A549 (cell line): ENCODE measurements around the gene CACNA2D4. TPM values are rescaled to one million over a fixed set of nuclear protein-coding genes. Genes with fewer than 3 reads are reported as not detected.

ENCODE experiments used
- ATAC-seq, 2 experiments: fragments of 200-7000 bp in 1 of 2; fragments of >200 bp in 1 of 2; cut with Nextera tagmentation in 1 of 2; cut with Tn5 transposase in 1 of 2; 3 replicates each; pipeline versions ENCODE4 v1.8.0 to v1.9.1; 2018 to 2020; ENCODE audit warnings: mild to moderate bottlenecking in 1 of 2, moderate library complexity in 1 of 2
- CTCF ChIA-PET: fragments of 300-600 bp; sonication (Branson Sonifier 250); formaldehyde crosslinking; extraction: SDS; loops from one replicate; lab custom pipeline; 2021; ENCODE audit warnings: antibody characterized with exemption, inconsistent platforms; lab: Yijun Ruan, JAX
- POLR2A ChIA-PET: fragments of 350-600 bp; formaldehyde crosslinking; extraction: SDS; loops from one replicate; lab custom pipeline; 2021; ENCODE audit warnings: antibody characterized with exemption, inconsistent platforms; lab: Yijun Ruan, JAX
- DNase-seq, 2 experiments: peaks; one replicate each; pipeline versions ENCODE4 v3.0.0 to v3.0.0-alpha.2; 2011 to 2016; ENCODE audit warnings: low read depth in 1 of 2, low spot score in 1 of 2
- FAIRE-seq: peaks from 2 replicates; lab custom pipeline; 2011; peaks lifted over from hg19 to GRCh38; lab: Jason Lieb, UNC
- H3K27ac ChIP-seq, 2 experiments: fragments of >200 bp; sonication (Bioruptor Twin); formaldehyde crosslinking; 3 replicates each; pipeline ENCODE4 v1.5.1; 2016 to 2017
- H3K4me1 ChIP-seq: fragments of >200 bp; sonication (Bioruptor Twin); formaldehyde crosslinking; 3 replicates; pipeline ENCODE4 v1.6.1; 2016
- H3K4me2 ChIP-seq: fragments of >200 bp; sonication (Bioruptor Twin); formaldehyde crosslinking; 3 replicates; pipeline ENCODE4 v1.6.1; 2016
- H3K4me3 ChIP-seq: fragments of >200 bp; sonication (Bioruptor Twin); formaldehyde crosslinking; 3 replicates; pipeline ENCODE4 v1.5.1; 2016
- H3K9me3 ChIP-seq: fragments of >200 bp; sonication (Bioruptor Twin); formaldehyde crosslinking; 3 replicates; pipeline ENCODE4 v1.6.1; 2016
- CBX2 ChIP-seq: fragments of 200-600 bp; sonication (generic); IDR thresholded peaks from 2 replicates; pipeline ENCODE4 v1.6.1; 2016; ENCODE audit warnings: low read depth, mild to moderate bottlenecking, borderline replicate concordance
- CBX8 ChIP-seq: fragments of 200-600 bp; sonication (generic); IDR thresholded peaks from 2 replicates; pipeline ENCODE4 v1.6.1; 2016
- CEBPB ChIP-seq, 2 experiments: fragments of >200 bp in 1 of 2; sonication (Bioruptor Twin) in 1 of 2; formaldehyde crosslinking in 1 of 2; IDR thresholded peaks; 2 replicates each; pipeline ENCODE4 v1.6.1; 2012 to 2016
- CTCF ChIP-seq: fragments of >200 bp; sonication (Bioruptor Twin); formaldehyde crosslinking; IDR thresholded peaks from 3 replicates; pipeline ENCODE4 v1.5.1; 2016
- EHMT2 ChIP-seq: fragments of 200-600 bp; sonication (generic); IDR thresholded peaks from 2 replicates; pipeline ENCODE4 v1.6.1; 2016; ENCODE audit warnings: antibody characterized with exemption, low read depth, mild to moderate bottlenecking, moderate library complexity
- EP300 ChIP-seq, 2 experiments: fragments of >200 bp; sonication (Bioruptor Twin); formaldehyde crosslinking; IDR thresholded peaks; 2 replicates in 1 of 2; 3 replicates in 1 of 2; pipeline ENCODE4 v1.6.1; 2016 to 2017
- ESRRA ChIP-seq: fragments of 150-350 bp; IDR thresholded peaks from 2 replicates; pipeline ENCODE4 v1.6.1; 2014; ENCODE audit warnings: mild to moderate bottlenecking, low read length, borderline replicate concordance
- FOSB ChIP-seq: fragments of 250-450 bp; sonication (Bioruptor Pico); IDR thresholded peaks from 2 replicates; pipeline ENCODE4 v1.5.0; 2020; ENCODE audit warnings: mild to moderate bottlenecking, moderate library complexity
- HOXB13 ChIP-seq: fragments of 250-450 bp; sonication (Bioruptor Pico); IDR thresholded peaks from 2 replicates; pipeline ENCODE4 v1.5.0; 2020; ENCODE audit warnings: low read depth, mild to moderate bottlenecking, moderate library complexity
- HOXB5 ChIP-seq: fragments of 250-450 bp; sonication (Bioruptor Pico); IDR thresholded peaks from 2 replicates; pipeline ENCODE4 v1.5.0; 2020; ENCODE audit warnings: mild to moderate bottlenecking, moderate library complexity
- KDM5A ChIP-seq: fragments of 200-600 bp; sonication (generic); IDR thresholded peaks from 2 replicates; pipeline ENCODE4 v1.6.1; 2016; ENCODE audit warnings: antibody characterized with exemption, mild to moderate bottlenecking
- MYC ChIP-seq: IDR thresholded peaks from 2 replicates; pipeline ENCODE4 v1.6.1; 2012; ENCODE audit warnings: mild to moderate bottlenecking, inconsistent platforms, low read length, improper control_type of control experiment, borderline replicate concordance
- NFE2L2 ChIP-seq: fragments of 150-350 bp; conservative IDR thresholded peaks from 2 replicates; pipeline ENCODE4 v1.6.1; 2014; ENCODE audit warnings: low read length
- PHF8 ChIP-seq: fragments of 200-600 bp; sonication (generic); IDR thresholded peaks from 2 replicates; pipeline ENCODE4 v1.6.1; 2016; ENCODE audit warnings: low read depth, mild to moderate bottlenecking, antibody characterized with exemption, moderate library complexity, borderline replicate concordance
- POLR2A ChIP-seq: IDR thresholded peaks from 2 replicates; pipeline ENCODE4 v1.6.1; 2012; ENCODE audit warnings: mild to moderate bottlenecking, low read length
- RAD21 ChIP-seq, 2 experiments: fragments of >200 bp in 1 of 2; sonication (Bioruptor Twin) in 1 of 2; formaldehyde crosslinking in 1 of 2; IDR thresholded peaks in 1 of 2; conservative IDR thresholded peaks in 1 of 2; 2 replicates in 1 of 2; 3 replicates in 1 of 2; pipeline ENCODE4 v1.6.1; 2012 to 2018; ENCODE audit warnings: inconsistent platforms in 1 of 2
- RCOR1 ChIP-seq: fragments of 150-350 bp; IDR thresholded peaks from 2 replicates; pipeline ENCODE4 v1.6.1; 2014; ENCODE audit warnings: antibody characterized with exemption, low read length, low read depth
- SMC3 ChIP-seq: fragments of >200 bp; sonication (Bioruptor Twin); formaldehyde crosslinking; IDR thresholded peaks from 3 replicates; pipeline ENCODE4 v1.6.1; 2018; ENCODE audit warnings: inconsistent platforms
- ZC3H11A ChIP-seq: fragments of 450-650 bp; IDR thresholded peaks from 2 replicates; pipeline ENCODE4 v1.6.1; 2014; ENCODE audit warnings: antibody characterized with exemption, mild to moderate bottlenecking
- WGBS: methylation state at CpG from one replicate; pipeline ENCODE4 v1.1.6; 2017; ENCODE audit errors: missing lambda C conversion rate; 5-methylcytosine and 5-hydroxymethylcytosine counted together
- polyA plus RNA-seq, 4 experiments: library from polyadenylated mRNA; depleted of rRNA in 3 of 4; stranded (reverse); fragments of >200 nt; fragmentation: RNase III in 1 of 4; extraction: RNeasy Plus Mini Kit Qiagen cat#74134 plus additional on column Dnase treatment in 1 of 4; gene quantifications; 2 replicates in 3 of 4; 3 replicates in 1 of 4; pipeline ENCODE4 v1.2.3, GENCODE V29; 2011 to 2017
- TF ChIP-seq, protein P1 (sequence below): fragments of 450-650 bp; IDR thresholded peaks from 2 replicates; pipeline ENCODE4 v1.6.1; 2014; ENCODE audit warnings: antibody characterized with exemption
- TF ChIP-seq, protein P2 (sequence below): fragments of 250-450 bp; sonication (Bioruptor Pico); IDR thresholded peaks from 2 replicates; pipeline ENCODE4 v1.5.0; 2021; ENCODE audit warnings: mild to moderate bottlenecking, moderate library complexity, borderline replicate concordance

Gene CACNA2D4
- polyA plus RNA-seq, 2 of the 4 experiments (the other 2 are of a cell fraction): not detected

DNA sequence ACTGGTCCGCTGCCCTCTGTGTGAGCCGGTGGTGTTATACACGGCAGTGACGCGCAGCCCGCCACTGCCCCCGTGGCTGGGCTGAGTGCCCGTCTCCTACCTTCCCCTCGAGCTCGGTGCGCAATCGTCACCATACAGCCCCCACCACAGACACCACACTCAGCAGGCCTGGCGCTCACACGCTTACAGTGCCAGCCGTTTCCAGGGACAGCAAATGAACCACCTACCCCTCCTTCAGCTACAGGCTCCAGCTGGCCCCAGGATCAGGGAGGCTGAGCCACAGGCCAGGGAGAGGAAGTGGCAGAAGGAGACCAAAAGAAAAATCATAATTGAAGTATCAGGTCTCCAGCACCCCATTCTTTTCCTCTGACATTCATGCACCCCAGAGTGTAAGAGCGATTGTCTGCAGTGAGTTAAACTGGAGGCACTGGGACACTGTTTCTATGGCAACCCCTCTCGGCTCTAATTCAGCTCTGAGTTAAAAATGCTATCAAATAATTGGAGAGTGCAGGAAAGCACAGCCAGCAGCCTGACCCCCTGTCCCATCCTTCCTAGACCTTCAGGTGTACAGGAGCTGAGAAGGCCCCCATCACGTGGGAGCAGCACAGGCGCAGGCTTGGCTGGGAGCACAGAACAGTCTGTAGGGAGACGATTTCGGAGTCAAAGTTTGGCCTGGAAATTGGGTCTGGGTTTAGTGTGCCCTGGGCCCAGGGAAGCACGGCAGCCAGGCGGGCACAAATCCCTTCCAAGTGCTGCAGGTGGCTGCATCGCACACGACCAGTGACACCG lies 80.1 kb downstream of the CACNA2D4 start:
- ChIA-PET POLR2A (no interaction called here), CTCF (interaction anchor here (1.3 kb wide), 1 partner anchor 18 kb away, joined by 5 read pairs; no protein-coding TSS in a partner anchor)
- Histone ChIP-seq H3K4me1 (no peaks in the 10 kb centered on the region), H3K4me2 (no peak overlapping the region), H3K9me3 (no peaks in the 10 kb centered on the region), H3K4me3 (no peak overlapping the region), H3K27ac (no peak overlapping the region)
- peak in 1 of 2 experiments; percentile 11; a peak in 2 of 6 replicates for ATAC-seq
- 80% methylated on average over 25 of the region's 26 CpGs for WGBS
- FAIRE-seq: no peak
- DNase-seq: no peak
- TF ChIP-seq MYC (no peak), HOXB5 (CRISPR knock-in tag) (no peak), PHF8 (no peak), POLR2A (no peak), EHMT2 (no peak)
- TF ChIP-seq, protein P1, sequence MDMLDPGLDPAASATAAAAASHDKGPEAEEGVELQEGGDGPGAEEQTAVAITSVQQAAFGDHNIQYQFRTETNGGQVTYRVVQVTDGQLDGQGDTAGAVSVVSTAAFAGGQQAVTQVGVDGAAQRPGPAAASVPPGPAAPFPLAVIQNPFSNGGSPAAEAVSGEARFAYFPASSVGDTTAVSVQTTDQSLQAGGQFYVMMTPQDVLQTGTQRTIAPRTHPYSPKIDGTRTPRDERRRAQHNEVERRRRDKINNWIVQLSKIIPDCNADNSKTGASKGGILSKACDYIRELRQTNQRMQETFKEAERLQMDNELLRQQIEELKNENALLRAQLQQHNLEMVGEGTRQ: no peak

DNA sequence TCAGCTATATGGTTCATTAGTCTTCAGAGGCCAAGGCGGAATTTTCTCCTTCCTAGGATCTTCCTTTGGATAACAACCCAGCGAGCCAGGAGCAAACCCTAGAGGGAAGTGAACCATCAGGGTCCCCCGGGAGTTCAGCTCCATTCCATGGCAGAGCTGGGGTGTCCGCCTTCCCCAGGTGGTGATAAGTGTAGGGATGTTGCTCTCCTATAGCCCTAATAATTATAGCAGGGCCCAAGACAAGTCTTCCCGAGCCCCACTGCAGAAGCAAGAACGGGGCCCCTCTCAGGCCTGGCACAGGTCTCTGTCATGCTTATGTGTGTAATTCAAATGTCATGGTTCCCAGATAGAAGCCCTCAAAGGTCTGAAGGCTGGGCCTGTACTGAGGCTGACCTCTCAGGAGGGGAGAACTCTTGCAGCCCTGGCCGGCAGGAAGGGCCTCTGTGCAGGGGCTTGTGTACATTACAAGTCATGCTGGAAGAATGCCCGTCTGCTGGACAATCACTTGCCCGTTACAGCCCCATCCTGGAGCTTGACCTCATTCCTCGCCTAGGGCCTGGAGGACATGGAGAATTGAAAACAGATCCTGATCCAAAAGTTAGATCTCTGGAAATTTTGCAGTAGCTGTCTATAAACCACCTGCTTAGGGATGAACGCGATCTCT lies 80.8 kb downstream of the CACNA2D4 start:
- ATAC-seq (peak in 1 of 2 experiments; percentile 69; a peak in 3 of 6 replicates), FAIRE-seq (no peak), DNase-seq (peak in 1 of 2 experiments; percentile 28)
- ChIA-PET POLR2A (no interaction called here), CTCF (interaction anchor here (1.2 kb wide), 1 partner anchor 102 kb away, joined by 4 read pairs; no protein-coding TSS in a partner anchor)
- H3K4me3 ChIP-seq: no peak overlapping the region
- WGBS: 55% methylated on average over 12 of the region's 12 CpGs
- no peak overlapping the region for H3K4me2 ChIP-seq
- TF ChIP-seq, protein P2, sequence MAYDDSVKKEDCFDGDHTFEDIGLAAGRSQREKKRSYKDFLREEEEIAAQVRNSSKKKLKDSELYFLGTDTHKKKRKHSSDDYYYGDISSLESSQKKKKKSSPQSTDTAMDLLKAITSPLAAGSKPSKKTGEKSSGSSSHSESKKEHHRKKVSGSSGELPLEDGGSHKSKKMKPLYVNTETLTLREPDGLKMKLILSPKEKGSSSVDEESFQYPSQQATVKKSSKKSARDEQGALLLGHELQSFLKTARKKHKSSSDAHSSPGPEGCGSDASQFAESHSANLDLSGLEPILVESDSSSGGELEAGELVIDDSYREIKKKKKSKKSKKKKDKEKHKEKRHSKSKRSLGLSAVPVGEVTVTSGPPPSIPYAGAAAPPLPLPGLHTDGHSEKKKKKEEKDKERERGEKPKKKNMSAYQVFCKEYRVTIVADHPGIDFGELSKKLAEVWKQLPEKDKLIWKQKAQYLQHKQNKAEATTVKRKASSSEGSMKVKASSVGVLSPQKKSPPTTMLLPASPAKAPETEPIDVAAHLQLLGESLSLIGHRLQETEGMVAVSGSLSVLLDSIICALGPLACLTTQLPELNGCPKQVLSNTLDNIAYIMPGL (CRISPR knock-in tag): no peak
- no peak for TF ChIP-seq SMC3
- TF ChIP-seq FOSB (CRISPR knock-in tag): no peak
- TF ChIP-seq HOXB13: no peak
- no peak for TF ChIP-seq KDM5A
- no peak for TF ChIP-seq RAD21 (conservative IDR thresholded peaks at IDR 0.05 in 1 of 2, IDR thresholded peaks at IDR 0.05 in 1 of 2)
- no peak for TF ChIP-seq CBX2
- no peak for TF ChIP-seq EHMT2
- TF ChIP-seq ESRRA: no peak
- no peak for TF ChIP-seq ZC3H11A
- TF ChIP-seq PHF8: no peak
- no peak for TF ChIP-seq NFE2L2
- TF ChIP-seq EP300 (IDR thresholded peaks at IDR 0.05): no peak
- TF ChIP-seq CTCF: no peak
- no peak for TF ChIP-seq CEBPB (IDR thresholded peaks at IDR 0.05)
- TF ChIP-seq CBX8: no peak
- no peak for TF ChIP-seq RCOR1
- H3K27ac ChIP-seq: no peak overlapping the region
- H3K9me3 ChIP-seq: no peaks in the 10 kb centered on the region
- H3K4me1 ChIP-seq: no peaks in the 10 kb centered on the region
